ENCODE measurements around the gene UNC13A. TPM values are rescaled to one million over a fixed set of nuclear protein-coding genes. Genes with fewer than 3 reads are reported as not detected.

Gene UNC13A
- polyA plus RNA-seq, 1 donor from 2014 or later, result 7.8 TPM

GRCh38 chr19:17582613-17583012 lies 105.5 kb downstream of the UNC13A start:
- Histone ChIP-seq H3K4me3 (ENCODE audit: low read length) (no peak overlapping the region), H3K36me3 (ENCODE audit: insufficient read depth, low read length) (no peaks in the 10 kb centered on the region), H3K4me2 (ENCODE audit: low read length) (no peak overlapping the region), H3K27ac (ENCODE audit: low read length) (no peak overlapping the region), H4K20me1 (ENCODE audit: insufficient read depth) (no peaks in the 10 kb centered on the region), H3K9me3 (ENCODE audit: low read length) (no peaks in the 10 kb centered on the region), H3K9ac (ENCODE audit: low read length) (no peak overlapping the region), H3K27me3 (ENCODE audit: insufficient read depth, low read depth, low read length) (no peaks in the 10 kb centered on the region), H3K9me2 (ENCODE audit: insufficient read depth, low read length) (no peaks in the 10 kb centered on the region), H3F3A (ENCODE audit: insufficient read depth, low read length, poor library complexity, severe bottlenecking) (no peaks in the 10 kb centered on the region), H3K79me2 (replicated peaks; ENCODE audit: insufficient read depth, low read length) (no peaks in the 10 kb centered on the region), H2AFZ (ENCODE audit: low read depth, low read length) (no peak overlapping the region)
- TF ChIP-seq RAD21 (conservative IDR thresholded peaks at IDR 0.05), result no peak
- TF ChIP-seq POLR2AphosphoS5 (IDR thresholded peaks at IDR 0.05), result no peak
- TF ChIP-seq EP300 (conservative IDR thresholded peaks at IDR 0.05; ENCODE audit: poor library complexity, severe bottlenecking), result no peak
- TF ChIP-seq REST (IDR thresholded peaks at IDR 0.05; ENCODE audit: borderline replicate concordance), result no peak
- TF ChIP-seq EZH2 (IDR thresholded peaks at IDR 0.05; ENCODE audit: borderline replicate concordance, insufficient read depth, low read length, poor library complexity, severe bottlenecking), result no peak
- no peak for TF ChIP-seq CTCF (IDR thresholded peaks at IDR 0.05; ENCODE audit: poor library complexity, severe bottlenecking)
- no peak for TF ChIP-seq SMC3 (conservative IDR thresholded peaks at IDR 0.05; ENCODE audit: poor library complexity)
- TF ChIP-seq MXI1 (conservative IDR thresholded peaks at IDR 0.05; ENCODE audit: poor library complexity, severe bottlenecking), result no peak
- no peak for TF ChIP-seq TAF1 (IDR thresholded peaks at IDR 0.05; ENCODE audit: low read depth)

- H3K9me3 ChIP-seq (ENCODE audit: low read length), result no peaks in the 10 kb centered on the region
- no peak overlapping the region for H3K4me3 ChIP-seq (ENCODE audit: low read length)
- H3K9ac ChIP-seq (ENCODE audit: low read length), result no peak overlapping the region
- no peak overlapping the region for H3K27ac ChIP-seq (ENCODE audit: low read length)
- H3F3A ChIP-seq (ENCODE audit: insufficient read depth, low read length, poor library complexity, severe bottlenecking), result no peaks in the 10 kb centered on the region
- TF ChIP-seq REST (IDR thresholded peaks at IDR 0.05; ENCODE audit: borderline replicate concordance) (no peak), TAF1 (IDR thresholded peaks at IDR 0.05; ENCODE audit: low read depth) (no peak), CTCF (IDR thresholded peaks at IDR 0.05; ENCODE audit: poor library complexity, severe bottlenecking) (no peak), SMC3 (conservative IDR thresholded peaks at IDR 0.05; ENCODE audit: poor library complexity) (no peak), EZH2 (IDR thresholded peaks at IDR 0.05; ENCODE audit: borderline replicate concordance, insufficient read depth, low read length, poor library complexity, severe bottlenecking) (no peak), POLR2AphosphoS5 (IDR thresholded peaks at IDR 0.05) (no peak), EP300 (conservative IDR thresholded peaks at IDR 0.05; ENCODE audit: poor library complexity, severe bottlenecking) (no peak), MXI1 (conservative IDR thresholded peaks at IDR 0.05; ENCODE audit: poor library complexity, severe bottlenecking) (no peak), RAD21 (conservative IDR thresholded peaks at IDR 0.05) (no peak)
- no peaks in the 10 kb centered on the region for H4K20me1 ChIP-seq (ENCODE audit: insufficient read depth)
- no peak overlapping the region for H2AFZ ChIP-seq (ENCODE audit: low read depth, low read length)
- H3K27me3 ChIP-seq (ENCODE audit: insufficient read depth, low read depth, low read length), result no peaks in the 10 kb centered on the region
- no peaks in the 10 kb centered on the region for H3K9me2 ChIP-seq (ENCODE audit: insufficient read depth, low read length)
- H3K4me2 ChIP-seq (ENCODE audit: low read length), result no peak overlapping the region
- H3K79me2 ChIP-seq (replicated peaks; ENCODE audit: insufficient read depth, low read length), result no peaks in the 10 kb centered on the region
- no peaks in the 10 kb centered on the region for H3K36me3 ChIP-seq (ENCODE audit: insufficient read depth, low read length)
Observed at GRCh38 chr19:17581211-17581874, 106.8 kb downstream of the UNC13A start.

Measured in neural cell (in vitro differentiated cells).